Dedifferentiated amniotic fluid mesenchymal stem cell (primary cell): Measurements from ENCODE around the gene ENTHD1.

ENCODE experiments used
- DNase-seq: peaks from one replicate; pipeline ENCODE4 v3.0.0-alpha.2; 2016; ENCODE audit errors: extremely low spot score

The ENTHD1 gene

GRCh38 chr22:39893526-39893925, at the start of gene ENTHD1:
ENTHD1 (minus strand) TSS chr22:39893760; CDS start chr22:39887748, 6,012 bp downstream.
- no peak for DNase-seq

- DNase-seq: no peak
Measured at GRCh38 chr22:39943337-39943736, 49.8 kb upstream of the ENTHD1 start.

DNA sequence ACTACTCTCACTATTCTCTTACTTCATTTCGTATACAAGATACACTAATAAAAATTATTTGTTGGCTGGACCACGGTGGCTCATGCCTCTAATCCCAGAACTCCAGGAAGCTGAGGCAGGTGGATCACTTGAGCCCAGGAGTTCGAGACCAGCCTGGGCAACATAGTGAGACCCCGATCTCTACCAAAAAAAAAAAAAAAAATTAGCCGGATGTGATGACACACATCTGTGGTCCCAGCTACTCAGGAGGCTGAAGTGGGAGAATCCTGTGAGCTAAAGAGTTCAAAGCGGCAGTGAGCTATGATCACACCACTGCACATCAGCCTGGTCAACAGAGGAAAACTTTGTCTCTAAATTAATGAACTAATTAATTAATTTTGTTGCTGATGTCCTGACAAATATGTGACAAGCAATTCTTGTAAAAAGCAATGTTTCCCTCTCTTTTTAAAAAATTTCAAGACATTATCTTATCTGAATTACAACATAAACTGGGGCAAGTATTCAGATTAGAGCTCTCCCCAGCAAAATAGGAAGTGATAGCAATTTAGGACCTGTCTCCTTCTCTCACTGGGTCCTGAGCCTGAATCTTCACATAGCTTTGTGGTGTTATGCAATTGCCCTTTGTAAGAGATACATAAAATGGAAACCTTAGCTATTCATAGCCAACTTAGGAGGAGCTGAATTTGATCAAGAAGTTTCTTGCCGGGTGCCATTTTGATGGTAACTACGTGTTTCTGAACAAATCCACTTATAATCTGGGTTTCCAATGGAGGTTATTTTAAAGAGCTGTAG, 49.1 kb upstream of the ENTHD1 start:
- DNase-seq: no peak

DNA sequence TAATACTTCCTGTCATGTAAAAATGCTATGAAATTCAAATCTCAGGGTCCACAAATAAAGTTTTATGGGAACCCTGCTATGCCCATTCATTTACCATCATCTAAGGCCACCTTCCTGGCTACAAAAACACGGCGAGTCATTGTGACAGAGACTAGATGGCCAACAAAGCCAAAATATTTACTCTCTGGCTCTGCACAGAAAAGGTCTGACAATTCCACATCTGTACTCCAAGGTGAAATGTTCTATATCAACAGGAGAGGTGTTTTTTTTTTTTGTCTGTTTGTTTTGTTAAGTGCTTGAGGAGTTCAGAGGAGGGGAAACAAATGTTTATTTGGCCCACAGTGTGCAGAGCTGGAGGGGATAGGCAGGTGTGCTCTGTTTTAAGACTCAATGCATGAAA, 48.0 kb upstream of the ENTHD1 start:
- DNase-seq: no peak

- no peak for DNase-seq
Measured at GRCh38 chr22:39940757-39941305, 47.3 kb upstream of the ENTHD1 start.

DNA sequence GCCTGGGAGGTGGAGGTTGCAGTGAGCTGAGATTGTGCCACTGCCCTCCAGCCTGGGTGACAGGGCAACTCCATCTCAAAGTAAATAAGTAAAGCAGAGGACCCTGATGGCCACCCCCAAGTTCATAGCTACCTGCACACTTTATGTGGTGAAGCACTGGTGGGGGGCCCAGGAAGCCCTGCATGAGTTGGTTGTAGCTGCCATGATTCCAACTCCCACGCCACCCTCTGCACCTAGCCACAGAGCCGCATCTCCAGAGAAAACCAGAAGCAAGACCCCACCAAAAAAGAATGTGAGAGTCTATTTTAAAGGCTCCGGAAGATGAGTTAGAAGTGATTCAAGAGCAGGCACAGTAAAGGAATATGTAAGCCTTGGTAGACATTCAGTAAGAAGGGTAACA, 46.3 kb upstream of the ENTHD1 start:
- no peak for DNase-seq

GRCh38 chr22:39938509-39939111, 45.0 kb upstream of the ENTHD1 start:
- no peak for DNase-seq

- no peak for DNase-seq
Measured at GRCh38 chr22:39937906-39938305, 44.3 kb upstream of the ENTHD1 start.

GRCh38 chr22:39936523-39937145, 43.1 kb upstream of the ENTHD1 start:
- DNase-seq: no peak

- DNase-seq: no peak
Measured at GRCh38 chr22:39935612-39936011, 42.1 kb upstream of the ENTHD1 start.

GRCh38 chr22:39935116-39935515, 41.6 kb upstream of the ENTHD1 start:
- DNase-seq: no peak

DNA sequence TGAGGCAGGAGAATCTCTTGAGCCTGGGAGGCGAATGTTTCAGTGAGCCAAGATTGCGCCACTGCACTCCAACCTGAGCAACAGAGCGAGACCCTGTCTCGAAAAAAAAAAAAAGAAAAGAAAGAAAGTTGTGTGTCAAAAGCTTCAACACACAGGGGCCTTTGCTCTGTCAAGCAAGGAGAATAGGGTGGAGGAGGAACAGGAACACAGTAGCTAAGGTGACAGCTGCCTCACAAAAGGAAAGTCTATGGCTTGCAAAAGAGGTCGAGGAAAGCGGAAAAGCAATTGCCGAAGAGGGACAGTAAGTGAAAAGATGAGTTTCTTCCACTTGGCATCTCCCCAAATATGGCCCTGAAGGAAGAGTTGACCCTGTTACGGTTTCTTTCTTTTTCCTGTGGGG, 40.2 kb upstream of the ENTHD1 start:
- DNase-seq: no peak

- DNase-seq: no peak
Measured at GRCh38 chr22:39932918-39933649, 39.5 kb upstream of the ENTHD1 start.

DNA sequence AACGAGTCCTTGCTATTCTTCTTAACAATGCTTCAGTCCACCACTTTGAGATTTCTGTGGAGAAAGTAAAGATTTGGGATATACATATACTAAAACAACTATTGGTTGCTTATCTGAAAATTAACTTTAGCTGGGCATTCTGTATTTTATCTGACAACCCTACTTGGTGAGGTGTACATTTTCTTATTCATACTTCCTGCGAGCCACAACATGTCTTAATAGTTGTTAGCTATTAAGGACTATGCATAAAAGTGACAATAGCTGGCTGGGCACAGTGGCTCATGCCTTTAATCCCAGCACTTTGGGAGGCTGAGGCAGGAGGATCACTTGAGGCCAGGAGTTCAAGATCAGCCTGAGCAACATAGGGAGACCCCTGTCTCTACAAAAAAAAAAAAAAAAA, 38.6 kb upstream of the ENTHD1 start:
- no peak for DNase-seq

- DNase-seq: no peak
Measured at GRCh38 chr22:39931251-39931650, 37.7 kb upstream of the ENTHD1 start.

- DNase-seq: no peak
Measured at GRCh38 chr22:39928536-39929520, 35.3 kb upstream of the ENTHD1 start.

GRCh38 chr22:39927544-39927943, 34.0 kb upstream of the ENTHD1 start:
- DNase-seq: no peak

- no peak for DNase-seq
Measured at GRCh38 chr22:39926753-39927152, 33.2 kb upstream of the ENTHD1 start.

GRCh38 chr22:39925909-39926679, 32.5 kb upstream of the ENTHD1 start:
- DNase-seq: no peak

GRCh38 chr22:39925273-39925672, 31.7 kb upstream of the ENTHD1 start:
- DNase-seq: no peak
